PC-3 (cell line): ENCODE data around the gene IYD. TPM values are rescaled to one million over a fixed set of nuclear protein-coding genes. Genes with fewer than 3 reads are reported as not detected.

ENCODE experiments used
- ATAC-seq: fragments of 200-7000 bp; cut with Tn5 transposase; 2 replicates; pipeline ENCODE4 v1.9.1; 2020; ENCODE audit warnings: mild to moderate bottlenecking, moderate library complexity
- BruUV-seq: library from RNA; stranded (reverse); fragments of 400-500 nt; replicated peaks from 2 replicates; lab custom pipeline; 2021; lab: Mats Ljungman, UMichigan
- CTCF ChIA-PET: fragments of 300-600 bp; sonication (Branson Sonifier 250); formaldehyde crosslinking; loops from one replicate; lab custom pipeline; 2022; ENCODE audit warnings: antibody characterized with exemption; lab: Charles Lee
- POLR2A ChIA-PET: fragments of 300-600 bp; sonication (Branson Sonifier 250); formaldehyde crosslinking; loops from one replicate; lab custom pipeline; 2022; ENCODE audit warnings: antibody characterized with exemption; ENCODE audit not compliant: unreplicated experiment; lab: Charles Lee
- DNase-seq: peaks from one replicate; pipeline ENCODE4 v3.0.0-alpha.2; 2015
- H2AFZ ChIP-seq: fragments of 300-600 bp; sonication (generic); 2 replicates; pipeline ENCODE4 v1.6.0; 2016; ENCODE audit warnings: antibody characterized with exemption, low read length
- H3F3A ChIP-seq: fragments of 300-600 bp; sonication (generic); one replicate; pipeline ENCODE4 v1.6.0; 2017; ENCODE audit warnings: antibody characterized with exemption, low read length, control low read depth, mild to moderate bottlenecking; ENCODE audit not compliant: unreplicated experiment
- H3K27ac ChIP-seq: fragments of 300-600 bp; sonication (generic); 2 replicates; pipeline ENCODE4 v1.5.1; 2016; ENCODE audit warnings: mild to moderate bottlenecking, low read length
- H3K27me3 ChIP-seq: fragments of 300-600 bp; sonication (generic); 2 replicates; pipeline ENCODE4 v1.6.1; 2016; ENCODE audit warnings: low read length, mixed read lengths
- H3K36me3 ChIP-seq: fragments of 300-600 bp; sonication (generic); 2 replicates; pipeline ENCODE4 v1.6.1; 2016; ENCODE audit warnings: low read depth, mixed run types, low read length, mixed read lengths
- H3K4me1 ChIP-seq: fragments of 300-600 bp; sonication (generic); 2 replicates; pipeline ENCODE4 v1.5.1; 2016; ENCODE audit warnings: low read length; ENCODE audit not compliant: insufficient read depth
- H3K4me2 ChIP-seq: fragments of 300-600 bp; sonication (generic); 2 replicates; pipeline ENCODE4 v1.6.0; 2016; ENCODE audit warnings: low read length
- H3K4me3 ChIP-seq: fragments of 300-600 bp; sonication (generic); 2 replicates; pipeline ENCODE4 v1.5.1; 2016; ENCODE audit warnings: mild to moderate bottlenecking, low read length, mixed read lengths
- H3K79me2 ChIP-seq: fragments of 300-600 bp; sonication (generic); 2 replicates; pipeline ENCODE4 v1.6.1; 2017; ENCODE audit warnings: low read length, mixed read lengths
- H3K9ac ChIP-seq: fragments of 300-600 bp; sonication (generic); 2 replicates; pipeline ENCODE4 v1.6.0; 2016; ENCODE audit warnings: mild to moderate bottlenecking, low read length
- H3K9me2 ChIP-seq: fragments of 300-600 bp; sonication (generic); replicated peaks from 2 replicates; pipeline ENCODE4 v1.6.1; 2016; ENCODE audit warnings: mixed run types, low read length, mixed read lengths
- H3K9me3 ChIP-seq: fragments of 300-600 bp; sonication (generic); 2 replicates; pipeline ENCODE4 v1.6.1; 2016; ENCODE audit warnings: low read length, mixed read lengths
- H4K20me1 ChIP-seq: fragments of 300-600 bp; sonication (generic); 2 replicates; pipeline ENCODE4 v1.6.1; 2016; ENCODE audit warnings: low read length, mixed read lengths
- CTCF ChIP-seq: fragments of 300-600 bp; sonication (generic); conservative IDR thresholded peaks from 2 replicates; pipeline ENCODE4 v1.5.1; 2017; ENCODE audit warnings: antibody characterized with exemption, low read depth, mild to moderate bottlenecking, low read length
- EZH2 ChIP-seq: fragments of 300-600 bp; sonication (generic); IDR thresholded peaks from one replicate; pipeline ENCODE4 v1.6.1; 2017; ENCODE audit warnings: antibody characterized with exemption, mild to moderate bottlenecking, low read length; ENCODE audit not compliant: unreplicated experiment
- EZH2phosphoT487 ChIP-seq: fragments of 300-600 bp; sonication (generic); IDR thresholded peaks from 2 replicates; pipeline ENCODE4 v1.6.1; 2018; ENCODE audit warnings: mild to moderate bottlenecking, antibody characterized with exemption, low read length, borderline replicate concordance
- intact Hi-C: fragments of 100-400 bp; cut with micrococcal nuclease; formaldehyde crosslinking; loops from 2 replicates; pipeline ENCODE4 v1.9.0; 2023
- total RNA-seq: library from RNA; depleted of rRNA; stranded (reverse); fragments of >200 nt; gene quantifications from 2 replicates; pipeline ENCODE4 v1.2.3, GENCODE V29; 2014

IYD gene
- total RNA-seq, 1 experiment from 2014 or later: 0.04 TPM

- H3K4me2 ChIP-seq: no peak overlapping the region
- no peak for TF ChIP-seq EZH2phosphoT487
- no peak for TF ChIP-seq CTCF
- TF ChIP-seq EZH2: no peak
- no peak for ATAC-seq
Measured at GRCh38 chr6:150361876-150362275, 6.9 kb upstream of the IYD start.

GRCh38 chr6:150363733-150364132 is 5.1 kb upstream of the IYD start:
- intact Hi-C loops: no loop called here
- Histone ChIP-seq H4K20me1 (no peaks in the 10 kb centered on the region), H3K4me2 (no peak overlapping the region), H3K27me3 (no peaks in the 10 kb centered on the region), H3K9me3 (no peaks in the 10 kb centered on the region), H3K27ac (no peak overlapping the region), H3K4me3 (no peak overlapping the region), H3K9ac (no peak overlapping the region), H3K9me2 (no peaks in the 10 kb centered on the region), H2AFZ (no peak overlapping the region), H3K4me1 (no peaks in the 10 kb centered on the region), H3K36me3 (no peaks in the 10 kb centered on the region), H3K79me2 (no peaks in the 10 kb centered on the region), H3F3A (no peaks in the 10 kb centered on the region)
- ATAC-seq (no peak), DNase-seq (no peak)
- ChIA-PET POLR2A (no interaction called here), CTCF (no interaction called here)
- no TSS peak for BruUV-seq
- TF ChIP-seq CTCF (no peak), EZH2phosphoT487 (no peak), EZH2 (no peak)

More at GRCh38 chr6:150361876-150362275, 6.9 kb upstream of the IYD start:
- CTCF ChIA-PET: no interaction called here
- no peaks in the 10 kb centered on the region for H3K36me3 ChIP-seq
- no peaks in the 10 kb centered on the region for H3K9me2 ChIP-seq
- intact Hi-C loops: no loop called here
- H4K20me1 ChIP-seq: no peaks in the 10 kb centered on the region
- H3K27me3 ChIP-seq: no peaks in the 10 kb centered on the region
- DNase-seq: no peak
- H3K9me3 ChIP-seq: no peaks in the 10 kb centered on the region
- no peak overlapping the region for H3K27ac ChIP-seq
- H3K4me1 ChIP-seq: no peaks in the 10 kb centered on the region
- H3K9ac ChIP-seq: no peak overlapping the region
- H2AFZ ChIP-seq: no peak overlapping the region
- POLR2A ChIA-PET: no interaction called here
- H3K79me2 ChIP-seq: no peaks in the 10 kb centered on the region
- H3F3A ChIP-seq: no peaks in the 10 kb centered on the region
- H3K4me3 ChIP-seq: no peak overlapping the region
- no TSS peak for BruUV-seq

- no peaks in the 10 kb centered on the region for H4K20me1 ChIP-seq
- no peaks in the 10 kb centered on the region for H3K79me2 ChIP-seq
- no peaks in the 10 kb centered on the region for H3F3A ChIP-seq
- intact Hi-C loops: no loop called here
- no peaks in the 10 kb centered on the region for H3K4me1 ChIP-seq
- DNase-seq (no peak), ATAC-seq (no peak)
- H2AFZ ChIP-seq: no peak overlapping the region
- H3K9me2 ChIP-seq: no peaks in the 10 kb centered on the region
- TF ChIP-seq CTCF (no peak), EZH2phosphoT487 (no peak), EZH2 (no peak)
- H3K4me3 ChIP-seq: no peak overlapping the region
- no peak overlapping the region for H3K4me2 ChIP-seq
- no peak overlapping the region for H3K9ac ChIP-seq
- no peaks in the 10 kb centered on the region for H3K9me3 ChIP-seq
- CTCF ChIA-PET: no interaction called here
- POLR2A ChIA-PET: interaction anchor here (0.6 kb wide), 1 partner anchor 919 kb away, joined by 4 read pairs; no protein-coding TSS in a partner anchor
- H3K27me3 ChIP-seq: no peaks in the 10 kb centered on the region
- no TSS peak for BruUV-seq
- no peaks in the 10 kb centered on the region for H3K36me3 ChIP-seq
- no peak overlapping the region for H3K27ac ChIP-seq
Measured at GRCh38 chr6:150366118-150366778, 2.6 kb upstream of the IYD start.
